ENCODE measurements around the gene FYN. TPM values are rescaled to one million over a fixed set of nuclear protein-coding genes. Genes with fewer than 3 reads are reported as not detected.

The FYN gene
- total and polyA plus RNA-seq, 10 of the 15 experiments (the other 5 are each of a cell fraction or from before 2014, with no cell fraction given): 51.4 to 247 (median 138) TPM

DNA sequence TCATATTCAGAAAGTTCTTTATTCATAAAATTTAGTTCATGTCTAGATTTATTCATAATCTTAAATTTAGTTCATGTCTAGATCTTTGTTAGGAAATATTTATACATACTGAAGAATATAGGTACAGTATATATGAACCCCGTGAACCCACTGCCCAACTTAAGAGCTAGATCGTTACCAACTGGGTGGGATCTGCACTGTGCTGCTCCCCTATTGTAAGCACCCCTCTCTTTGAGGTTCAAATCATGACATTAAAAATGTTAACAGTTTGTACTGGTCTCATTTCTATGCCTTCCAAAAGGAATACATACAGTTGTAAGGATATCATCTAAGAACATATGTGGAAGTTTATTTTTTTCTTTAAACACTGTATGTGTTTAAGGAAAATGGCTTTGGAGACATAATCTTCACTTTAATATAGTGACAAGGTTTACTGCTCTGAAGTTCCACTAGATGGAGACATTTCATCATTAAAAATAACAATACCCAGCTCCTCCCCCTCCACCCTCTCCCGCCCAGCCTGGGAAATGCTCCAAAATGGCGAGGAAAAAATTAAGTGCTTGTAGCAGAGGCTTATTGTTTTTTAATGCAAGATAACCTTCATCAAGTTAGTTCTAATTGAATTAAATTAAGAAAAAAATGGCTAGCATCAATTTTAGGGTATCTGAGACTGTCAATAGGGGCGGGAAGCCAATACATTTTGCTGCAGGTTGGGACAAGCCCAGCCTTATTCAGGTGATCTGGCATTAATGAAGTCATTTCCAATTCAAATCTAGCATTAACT is 163.4 kb downstream of the FYN start (continued):
- TF ChIP-seq HSF1 (IDR thresholded peaks at IDR 0.05; ENCODE audit: low read depth, low read length) (no peak), YBX1 (IDR thresholded peaks at IDR 0.05) (no peak), KDM1A (IDR thresholded peaks at IDR 0.05; ENCODE audit: borderline replicate concordance) (no peak), RUNX3 (IDR thresholded peaks at IDR 0.05; ENCODE audit: low read length) (no peak; the same call in 1 of the 2 replicates), ZNF217 (IDR thresholded peaks at IDR 0.05) (no peak), STAT1 (conservative IDR thresholded peaks at IDR 0.05) (no peak), RB1 (IDR thresholded peaks at IDR 0.05; ENCODE audit: borderline replicate concordance) (peak; percentile 70; the same call in 1 of the 2 replicates), SMC3 (IDR thresholded peaks at IDR 0.05; ENCODE audit: borderline replicate concordance, low read length) (peak; percentile 95), CEBPB (IDR thresholded peaks at IDR 0.05; ENCODE audit: borderline replicate concordance in 1 of 2, low read depth in 2 of 2, low read length in 2 of 2) (no peak)
- TF ChIP-seq, protein P1, sequence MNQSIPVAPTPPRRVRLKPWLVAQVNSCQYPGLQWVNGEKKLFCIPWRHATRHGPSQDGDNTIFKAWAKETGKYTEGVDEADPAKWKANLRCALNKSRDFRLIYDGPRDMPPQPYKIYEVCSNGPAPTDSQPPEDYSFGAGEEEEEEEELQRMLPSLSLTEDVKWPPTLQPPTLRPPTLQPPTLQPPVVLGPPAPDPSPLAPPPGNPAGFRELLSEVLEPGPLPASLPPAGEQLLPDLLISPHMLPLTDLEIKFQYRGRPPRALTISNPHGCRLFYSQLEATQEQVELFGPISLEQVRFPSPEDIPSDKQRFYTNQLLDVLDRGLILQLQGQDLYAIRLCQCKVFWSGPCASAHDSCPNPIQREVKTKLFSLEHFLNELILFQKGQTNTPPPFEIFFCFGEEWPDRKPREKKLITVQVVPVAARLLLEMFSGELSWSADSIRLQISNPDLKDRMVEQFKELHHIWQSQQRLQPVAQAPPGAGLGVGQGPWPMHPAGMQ (IDR thresholded peaks at IDR 0.05; ENCODE audit: borderline replicate concordance): no peak
